Right ventricle myocardium inferior (tissue), 1 donor: ENCODE results near the gene MCM6. TPM values are rescaled to one million over a fixed set of nuclear protein-coding genes. Genes with fewer than 3 reads are reported as not detected.

ENCODE experiments used
- ATAC-seq: fragments of 200-7000 bp; cut with Tn5 transposase; one replicate; pipeline ENCODE4 v1.9.1; 2020; ENCODE audit warnings: mild to moderate bottlenecking, moderate library complexity
- DNase-seq: peaks from one replicate; pipeline ENCODE4 v3.0.0; 2021; ENCODE audit errors: missing footprints
- intact Hi-C: fragments of 100-400 bp; cut with DNase I; formaldehyde crosslinking; loops from one replicate; pipeline ENCODE4 v1.11.0; 2022
- total RNA-seq: library from RNA; stranded (reverse); fragmentation: NEBNext Ultra II Directional; extraction: Animal tissue kit (Norgen Biotek cat#: 25700); gene quantifications from one replicate; pipeline ENCODE4 v1.2.1, GENCODE V29; 2021
- donor health status: DM: no; HTN: yes; CAD: no; lungs with severe emphysema.

MCM6 gene
- total RNA-seq, 1 donor from 2014 or later: 5.8 TPM

DNA sequence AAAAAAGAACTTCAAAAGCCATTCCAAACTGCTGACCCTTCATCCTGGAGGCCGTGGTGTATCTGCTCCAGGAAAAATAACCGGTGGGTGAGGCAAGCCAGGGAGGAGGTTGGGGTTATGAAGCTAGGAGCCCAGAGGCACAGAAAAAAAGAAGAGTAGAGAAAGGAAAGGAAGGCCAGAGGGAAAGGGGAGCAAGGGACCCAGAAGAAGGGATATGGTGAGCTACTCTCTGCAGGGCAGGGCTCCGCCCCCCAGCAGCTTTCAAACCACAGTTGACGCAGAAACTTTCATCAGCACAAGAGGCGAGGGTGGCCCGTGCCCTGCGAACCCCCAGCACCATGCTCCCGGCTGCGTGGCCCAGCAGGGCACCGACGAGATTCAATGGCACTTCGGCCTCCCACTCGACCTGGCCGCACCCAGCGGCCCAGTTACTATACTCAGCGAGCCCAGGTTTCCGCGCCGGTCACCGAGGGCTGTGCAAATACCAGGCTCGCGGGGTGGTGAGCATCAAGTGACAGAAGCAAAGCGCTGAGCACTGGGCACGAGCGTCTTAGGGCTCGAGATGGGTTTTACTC, 665 bp downstream of the MCM6 start:
- intact Hi-C loops: no loop called here
- DNase-seq: peak; percentile 79
- peak; percentile 54 for ATAC-seq

- DNase-seq (no peak), ATAC-seq (no peak)
- intact Hi-C loops: no loop called here
Observed at GRCh38 chr2:135874777-135875365, 1.4 kb downstream of the MCM6 start.

- intact Hi-C loops: no loop called here
- DNase-seq (no peak), ATAC-seq (no peak)
Observed at GRCh38 chr2:135870571-135870970, 5.7 kb downstream of the MCM6 start.

GRCh38 chr2:135863233-135863632, 13.0 kb downstream of the MCM6 start:
- DNase-seq: no peak
- no peak for ATAC-seq
- intact Hi-C loops: no loop called here

DNA sequence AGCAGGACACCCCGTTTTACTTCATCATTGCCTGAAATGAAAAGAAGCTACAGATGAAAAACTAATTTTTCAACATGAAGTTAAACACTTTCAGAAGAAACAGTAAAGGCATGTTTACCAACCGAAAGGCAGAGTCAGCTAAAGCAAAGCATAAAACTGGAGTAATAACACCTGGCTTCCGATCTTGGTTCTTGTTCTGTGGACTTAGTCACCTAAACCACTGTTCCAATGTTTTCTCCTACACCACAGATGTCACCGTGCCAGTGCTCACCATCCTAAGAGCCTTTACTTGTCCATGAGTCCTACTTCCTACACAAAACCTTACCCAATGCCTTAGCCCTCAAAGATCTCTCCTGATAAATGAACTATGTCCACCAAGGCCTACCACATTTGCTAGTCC, 13.5 kb downstream of the MCM6 start:
- intact Hi-C loops: no loop called here
- ATAC-seq (no peak), DNase-seq (no peak)

DNA sequence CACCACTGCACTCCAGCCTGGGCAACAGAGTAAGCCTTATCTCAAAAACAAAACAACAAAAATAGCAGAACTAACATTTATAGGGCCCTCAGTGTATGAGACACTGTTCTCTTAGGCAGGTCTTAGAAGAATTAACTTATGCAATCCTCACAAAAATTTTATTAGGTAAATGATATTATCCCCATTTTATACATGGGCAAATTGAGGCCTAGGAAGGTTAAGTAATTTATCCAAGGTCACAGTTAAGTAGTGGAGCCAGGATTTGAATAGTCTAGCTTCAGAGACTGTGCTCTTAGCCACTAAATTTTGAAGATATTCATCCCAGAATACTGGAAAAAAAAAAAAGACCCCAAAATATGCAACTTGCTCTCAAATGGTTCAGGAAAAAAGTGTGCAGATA, 22.8 kb downstream of the MCM6 start:
- intact Hi-C loops: no loop called here
- no peak for ATAC-seq
- no peak for DNase-seq

DNA sequence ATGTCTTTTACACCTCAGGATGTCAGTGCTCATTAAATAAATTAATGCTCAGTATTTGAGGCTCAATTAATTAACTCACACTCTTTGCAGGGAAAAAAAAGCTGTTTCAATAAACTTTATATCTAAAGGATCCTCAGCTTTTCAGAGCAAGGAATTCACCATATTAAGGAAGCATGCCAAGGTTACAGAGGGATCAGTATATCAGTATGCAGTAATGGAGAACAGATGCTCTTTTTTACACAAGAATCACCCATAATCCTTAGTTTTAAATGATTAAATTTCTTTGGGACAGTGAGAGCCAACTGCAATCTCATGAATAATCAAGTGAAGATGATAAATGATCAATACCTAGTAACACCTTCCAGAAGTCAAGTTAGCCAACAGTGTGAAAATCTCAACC, 24.4 kb downstream of the MCM6 start:
- intact Hi-C loops: no loop called here

GRCh38 chr2:135850892-135851668, 25.2 kb downstream of the MCM6 start:
- DNase-seq: no peak
- intact Hi-C loops: no loop called here
- ATAC-seq: no peak

More for the DNA sequence above, 24.4 kb downstream of the MCM6 start:
- no peak for ATAC-seq
- DNase-seq: no peak

- DNase-seq (no peak), ATAC-seq (no peak)
- intact Hi-C loops: no loop called here
Observed at GRCh38 chr2:135849087-135849486, 27.2 kb downstream of the MCM6 start.

DNA sequence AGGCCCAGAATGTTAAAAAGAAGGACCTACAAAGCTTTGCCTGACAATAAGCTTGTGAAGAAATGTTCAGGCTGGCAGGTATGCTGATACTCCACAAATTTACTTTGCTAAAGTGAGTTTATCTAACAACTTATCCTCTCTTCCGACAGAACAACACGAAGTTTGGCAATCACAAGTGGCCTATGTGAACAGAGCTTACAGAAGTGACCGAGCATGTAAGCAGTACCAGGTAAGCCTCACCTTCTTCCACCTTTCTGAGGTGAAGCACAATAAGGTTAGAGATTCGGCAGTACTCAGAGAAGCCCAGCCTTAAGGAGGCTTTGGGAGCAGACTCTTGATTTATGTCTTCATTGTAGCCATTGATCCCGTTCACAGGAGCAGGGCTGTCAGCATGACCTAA, 30.2 kb downstream of the MCM6 start:
- ATAC-seq (no peak), DNase-seq (no peak)
- intact Hi-C loops: no loop called here

DNA sequence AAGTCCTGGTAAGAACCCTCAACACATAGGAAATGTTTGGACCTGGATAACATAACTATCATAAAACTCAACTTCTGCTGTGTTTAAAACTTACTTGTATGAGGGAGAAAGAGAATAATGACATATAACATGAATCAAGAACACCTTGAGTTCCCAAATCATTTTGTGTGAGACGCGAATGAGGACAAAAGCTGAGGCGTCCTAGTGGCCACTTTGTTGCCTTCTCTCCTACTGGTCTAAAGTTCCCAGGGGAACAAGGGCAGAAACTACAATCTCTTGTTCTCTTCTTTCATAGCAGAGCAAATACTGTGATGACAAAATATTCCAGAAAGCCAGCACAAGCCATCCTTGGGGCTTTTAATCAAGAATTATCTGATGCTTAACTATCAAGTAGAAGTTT, 31.0 kb downstream of the MCM6 start:
- DNase-seq: no peak
- no peak for ATAC-seq
- intact Hi-C loops: no loop called here

DNA sequence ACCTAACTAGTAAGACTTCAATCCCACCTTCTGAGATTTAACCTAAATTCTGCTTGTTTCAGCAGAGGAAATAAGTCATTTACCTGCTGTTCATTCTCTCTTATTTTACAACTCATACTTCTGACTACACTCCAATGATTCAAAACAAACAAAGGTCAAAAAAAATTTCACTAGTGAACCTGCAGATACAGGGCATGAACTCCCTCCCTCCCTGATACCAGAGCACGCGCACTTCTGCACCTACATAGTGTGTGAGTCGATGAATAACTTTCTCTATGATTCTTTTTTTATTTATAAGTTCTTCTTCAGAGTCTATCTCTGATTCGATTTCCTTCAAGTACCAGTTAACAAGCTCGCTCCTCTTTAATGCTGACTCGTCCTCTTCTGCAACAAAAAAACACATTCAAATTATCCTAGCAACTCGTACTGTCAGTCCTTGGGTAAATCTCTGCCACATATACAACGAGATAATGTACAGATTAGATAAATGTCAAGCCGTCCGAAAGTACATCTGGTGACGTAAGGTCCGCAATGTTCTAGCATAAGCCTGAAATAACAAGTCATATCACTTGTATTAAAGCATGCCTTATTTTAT, 31.8 kb downstream of the MCM6 start:
- intact Hi-C loops: no loop called here
- no peak for DNase-seq
- no peak for ATAC-seq

- intact Hi-C loops: no loop called here
- DNase-seq: no peak
- ATAC-seq: no peak
Observed at GRCh38 chr2:135843671-135844070, 32.6 kb downstream of the MCM6 start.

DNA sequence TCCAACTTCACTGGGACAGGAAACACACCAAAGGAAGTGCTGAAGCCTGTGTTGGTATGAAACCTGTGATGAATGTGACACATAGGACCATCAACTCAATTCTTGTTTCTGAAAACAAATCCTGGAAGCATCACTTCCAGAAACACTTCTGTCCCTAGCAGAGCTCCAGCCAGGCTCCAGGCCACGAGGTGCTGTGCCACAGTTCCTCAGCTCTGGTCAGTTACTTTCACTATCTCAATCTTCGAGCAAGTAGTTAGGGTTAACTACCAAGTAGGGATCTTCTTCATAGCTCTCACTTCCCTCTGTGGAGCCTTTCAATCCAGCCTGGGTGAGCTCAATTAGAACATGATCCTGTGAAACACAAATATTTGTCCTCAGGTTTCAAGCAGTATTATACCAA, 35.6 kb downstream of the MCM6 start:
- ATAC-seq (peak; percentile 48), DNase-seq (no peak)
- intact Hi-C loops: no loop called here

DNA sequence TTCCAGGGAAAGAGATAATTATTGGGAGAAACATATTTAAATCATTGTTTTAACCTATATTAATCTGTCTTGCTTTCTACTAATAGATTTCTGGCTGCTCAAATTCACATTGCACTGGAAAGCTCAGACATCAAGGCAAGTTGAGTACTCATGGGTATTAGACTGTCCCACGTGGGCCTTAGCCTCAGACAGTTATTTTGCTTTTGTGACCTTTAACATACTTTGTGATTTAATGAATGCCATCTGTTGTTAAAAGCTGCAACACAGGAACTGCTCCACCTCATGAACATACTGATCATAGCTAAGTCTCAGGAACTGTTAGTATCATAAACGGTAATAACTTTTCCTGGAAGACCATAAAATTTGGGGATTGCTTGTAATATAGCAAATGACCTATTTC, 36.5 kb downstream of the MCM6 start:
- intact Hi-C loops: no loop called here
- ATAC-seq (peak; percentile 70), DNase-seq (no peak)

DNA sequence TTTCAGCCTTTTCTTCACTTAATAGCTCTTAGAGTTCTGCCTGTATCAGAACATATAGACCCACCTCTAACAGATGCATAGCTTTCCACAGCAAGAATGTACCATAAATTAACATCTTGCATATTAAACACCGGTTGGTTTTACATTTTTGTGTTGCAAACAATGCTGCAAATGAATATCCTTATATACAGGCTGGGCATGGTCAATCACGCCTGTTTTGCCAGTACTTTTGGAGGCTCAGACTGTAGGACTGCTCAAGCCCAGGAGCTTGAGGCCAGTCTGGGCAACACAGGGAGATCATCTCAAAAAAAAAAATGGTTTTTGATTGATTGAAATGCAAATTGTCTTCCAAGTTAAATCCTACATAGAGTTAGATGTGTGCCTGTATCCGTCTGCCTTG, 37.7 kb downstream of the MCM6 start:
- intact Hi-C loops: no loop called here
- no peak for ATAC-seq

DNA sequence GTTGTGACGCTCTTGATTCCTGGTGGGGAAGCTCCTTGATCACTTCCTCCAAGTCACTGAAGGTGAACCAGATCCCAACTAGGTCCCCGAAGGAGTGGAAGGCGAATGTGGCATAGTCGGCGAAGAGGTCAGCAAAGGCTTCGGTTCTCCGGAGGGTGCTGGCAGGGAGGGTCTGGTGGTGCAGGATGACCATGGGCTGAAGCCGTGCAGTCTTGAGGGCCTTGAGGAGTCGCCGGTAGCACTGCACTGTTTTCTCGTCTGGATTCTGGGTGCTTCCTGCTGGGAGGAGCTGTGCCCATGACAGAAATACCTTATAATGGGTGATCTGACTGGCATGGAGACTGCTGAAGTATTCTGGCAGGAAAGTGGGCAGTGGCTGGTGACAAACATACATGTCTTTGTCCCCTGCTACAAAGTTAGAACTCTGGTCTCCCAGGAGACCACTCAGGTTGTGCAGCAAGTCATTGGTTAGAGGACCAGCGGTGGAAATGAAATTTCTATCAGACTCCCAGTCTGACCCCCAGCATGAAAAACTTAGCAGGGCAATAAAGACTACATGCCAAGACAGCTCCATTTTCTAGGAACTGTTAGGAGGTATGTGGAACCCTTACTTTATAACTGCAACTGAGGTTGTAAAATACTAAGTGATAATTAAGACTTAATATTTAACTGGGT, 39.5 kb downstream of the MCM6 start, which contains the start of gene LCT:
Gene LCT, minus strand, starts transcription at position 589 of the 675 bp plus-strand sequence. Its CDS starts 15 bp downstream, at position 574.
- no peak for DNase-seq
- ATAC-seq: no peak
- intact Hi-C loops: no loop called here

More for the DNA sequence above, 37.7 kb downstream of the MCM6 start:
- DNase-seq: no peak

- ATAC-seq (no peak), DNase-seq (no peak)
- intact Hi-C loops: no loop called here
Observed at GRCh38 chr2:135832891-135833290, 43.4 kb downstream of the MCM6 start.

DNA sequence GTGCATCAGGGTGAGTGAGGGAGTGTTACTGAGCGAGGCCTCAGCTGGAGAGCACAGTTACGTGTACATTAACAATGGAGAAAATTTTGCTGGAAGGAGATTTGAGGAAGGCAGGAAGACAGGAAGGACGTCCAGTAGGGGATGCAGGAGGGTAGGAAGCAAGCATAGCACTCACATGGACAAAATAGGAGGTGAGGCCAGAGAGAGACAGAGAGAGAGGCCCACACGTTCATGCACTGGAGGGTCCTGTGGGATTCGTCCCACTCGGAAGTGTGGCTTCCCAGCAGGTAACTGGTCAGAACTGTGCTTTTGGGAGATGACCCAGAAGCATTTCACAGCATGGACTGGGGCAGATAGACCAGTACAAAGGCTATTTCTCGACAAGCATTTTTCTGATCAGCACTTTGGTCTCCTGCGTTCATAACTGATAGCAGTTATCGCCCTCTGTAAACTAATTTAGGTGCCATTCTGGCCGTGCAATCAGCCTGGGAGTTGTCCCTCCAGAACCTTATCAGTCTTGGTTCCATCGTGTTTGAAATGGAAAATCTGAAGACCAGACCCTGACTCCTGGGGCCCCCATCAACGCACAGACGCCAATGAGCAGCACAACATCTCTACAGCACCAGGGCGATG, 44.9 kb downstream of the MCM6 start:
- intact Hi-C loops: no loop called here
- ATAC-seq: no peak
- DNase-seq: no peak
